Mesenchymal stem cell (in vitro differentiated cells and primary cell): ENCODE measurements around the gene FCRLA. TPM values are rescaled to one million over a fixed set of nuclear protein-coding genes. Genes with fewer than 3 reads are reported as not detected.

ENCODE experiments used
- small RNA-seq: library from polyadenylated mRNA; stranded (forward); fragments of <200 nt; extraction: miRNeasy Mini kit (QIAGEN cat#:217004); gene quantifications from one replicate; pipeline ENCODE3, GENCODE V24; 2013; ENCODE audit warnings: low read depth

FCRLA gene

Small RNA genes lying within 50 kb of the gene (small RNA-seq; reads per million reads assigned to genes)
- not detected for gene RF00019
- gene RN7SL466P: not detected
